HG02884 (cell line): ENCODE data around the gene TEX54.

Experiments
- ATAC-seq: cut with Tn5 transposase; IDR thresholded peaks from one replicate; pipeline ENCODE4 v1.9.1; 2021; ENCODE audit warnings: mild to moderate bottlenecking, moderate library complexity; ENCODE audit not compliant: unreplicated experiment

TEX54 gene

DNA sequence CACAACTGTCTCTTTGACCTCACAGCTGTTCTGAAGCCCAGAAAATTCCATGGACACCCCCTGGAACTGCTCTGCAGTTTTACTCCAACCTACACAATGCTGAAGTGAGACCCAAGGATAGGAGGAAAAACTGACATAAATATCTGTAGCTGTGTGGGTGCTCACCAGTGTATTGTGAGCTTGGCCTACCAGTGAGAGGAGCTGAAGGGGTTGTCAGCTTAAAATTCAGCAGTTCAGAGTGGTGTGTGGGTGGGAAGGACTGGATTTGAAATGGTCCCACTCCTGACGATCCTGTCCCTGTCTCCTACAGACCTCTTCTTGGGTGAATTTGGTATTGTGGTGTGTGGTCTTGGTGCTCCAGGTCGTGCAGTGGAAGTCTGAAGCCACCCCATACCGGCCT lies 43.1 kb downstream of the TEX54 start:
- no peak for ATAC-seq

- no peak for ATAC-seq
These were observed 43.6 kb downstream of the TEX54 start for GRCh38 chr11:62788991-62789390.

DNA sequence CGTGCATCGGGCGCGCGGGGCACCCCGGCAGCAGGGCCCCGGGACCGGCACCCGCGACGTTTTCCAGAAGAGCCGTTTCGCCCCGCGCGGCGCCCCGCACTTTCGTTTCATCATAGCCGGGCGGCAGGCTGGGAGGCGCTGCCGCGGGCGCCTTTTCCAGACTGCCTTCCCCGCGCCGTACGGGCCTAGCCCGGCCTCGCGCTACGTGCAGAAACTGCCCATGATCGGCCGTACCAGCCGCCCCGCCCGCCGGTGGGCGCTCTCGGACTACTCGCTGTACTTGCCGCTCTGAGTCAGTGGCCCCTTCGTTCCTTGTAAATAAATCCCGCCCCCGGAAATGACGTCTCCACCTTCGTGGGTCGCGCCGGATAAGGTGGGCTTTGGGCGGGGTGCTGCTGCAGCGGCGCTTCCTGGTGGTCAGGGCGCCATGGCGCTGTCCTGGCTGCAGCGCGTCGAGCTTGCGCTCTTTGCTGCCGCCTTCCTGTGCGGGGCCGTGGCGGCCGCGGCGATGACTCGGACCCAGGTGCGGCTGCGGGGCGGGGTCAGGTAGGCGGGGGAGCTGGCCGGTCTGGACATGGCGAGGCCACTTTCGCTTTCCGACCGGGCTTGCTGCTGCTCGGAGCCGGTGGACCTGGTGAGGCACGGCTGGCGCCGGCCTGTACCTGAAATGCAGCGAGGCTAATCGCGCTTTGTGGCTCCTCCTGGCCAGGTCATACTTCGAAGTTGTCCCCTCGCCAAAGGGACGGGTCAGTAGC lies 45.5 kb downstream of the TEX54 start, which contains the start of gene TMEM179B:
TSS of gene TMEM179B (plus strand) at position 398 of the 755 bp plus-strand sequence. CDS start at position 428, 30 bp downstream.
- peak; percentile 50 for ATAC-seq

GRCh38 chr11:62786318-62787004 lies 46.2 kb downstream of the TEX54 start:
- peak; percentile 57 for ATAC-seq

GRCh38 chr11:62782753-62783152 lies 49.9 kb downstream of the TEX54 start:
- no peak for ATAC-seq
